GM18526 (cell line): Measurements from ENCODE around the gene GTSF1L.

Experiments
- POLR2A ChIP-seq: IDR thresholded peaks from 3 replicates; pipeline ENCODE4 v1.6.1; 2011; ENCODE audit not compliant: insufficient read length; ENCODE audit errors: extremely low read depth

GTSF1L gene

GRCh38 chr20:43751167-43752050 is 24.6 kb upstream of the GTSF1L start:
- TF ChIP-seq POLR2A = no peak

- TF ChIP-seq POLR2A = no peak
Measured at GRCh38 chr20:43750774-43751166, 24.0 kb upstream of the GTSF1L start.

DNA sequence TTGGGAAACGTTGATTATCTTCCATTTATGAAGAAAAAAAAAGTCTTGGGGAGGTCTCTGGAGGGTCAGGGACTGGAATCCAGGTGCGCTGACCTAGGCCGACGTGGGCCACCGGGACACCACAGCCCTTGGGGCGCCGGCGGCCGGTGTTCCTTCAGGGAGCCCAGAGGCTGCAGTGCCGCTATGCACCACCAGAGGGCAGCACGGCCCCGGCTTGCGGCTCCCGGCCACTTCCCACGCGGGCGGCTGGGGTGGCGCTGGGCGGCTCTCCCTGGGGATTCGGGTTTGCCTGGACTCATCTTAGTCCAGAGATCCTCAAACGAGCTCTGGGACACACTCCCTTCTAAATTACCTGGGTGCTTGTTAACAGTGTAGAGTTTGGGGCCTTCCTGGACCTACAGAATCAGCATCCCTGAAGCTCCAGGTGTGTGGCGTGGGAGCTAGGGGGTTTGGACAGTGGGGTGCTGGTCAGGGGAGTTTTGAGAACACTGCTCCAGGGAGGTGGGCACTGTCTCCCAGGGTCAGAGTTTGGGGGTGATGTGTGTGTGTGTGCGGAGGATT is 23.0 kb upstream of the GTSF1L start:
- no peak for TF ChIP-seq POLR2A

GRCh38 chr20:43748274-43748673 is 21.5 kb upstream of the GTSF1L start:
- TF ChIP-seq POLR2A = no peak

DNA sequence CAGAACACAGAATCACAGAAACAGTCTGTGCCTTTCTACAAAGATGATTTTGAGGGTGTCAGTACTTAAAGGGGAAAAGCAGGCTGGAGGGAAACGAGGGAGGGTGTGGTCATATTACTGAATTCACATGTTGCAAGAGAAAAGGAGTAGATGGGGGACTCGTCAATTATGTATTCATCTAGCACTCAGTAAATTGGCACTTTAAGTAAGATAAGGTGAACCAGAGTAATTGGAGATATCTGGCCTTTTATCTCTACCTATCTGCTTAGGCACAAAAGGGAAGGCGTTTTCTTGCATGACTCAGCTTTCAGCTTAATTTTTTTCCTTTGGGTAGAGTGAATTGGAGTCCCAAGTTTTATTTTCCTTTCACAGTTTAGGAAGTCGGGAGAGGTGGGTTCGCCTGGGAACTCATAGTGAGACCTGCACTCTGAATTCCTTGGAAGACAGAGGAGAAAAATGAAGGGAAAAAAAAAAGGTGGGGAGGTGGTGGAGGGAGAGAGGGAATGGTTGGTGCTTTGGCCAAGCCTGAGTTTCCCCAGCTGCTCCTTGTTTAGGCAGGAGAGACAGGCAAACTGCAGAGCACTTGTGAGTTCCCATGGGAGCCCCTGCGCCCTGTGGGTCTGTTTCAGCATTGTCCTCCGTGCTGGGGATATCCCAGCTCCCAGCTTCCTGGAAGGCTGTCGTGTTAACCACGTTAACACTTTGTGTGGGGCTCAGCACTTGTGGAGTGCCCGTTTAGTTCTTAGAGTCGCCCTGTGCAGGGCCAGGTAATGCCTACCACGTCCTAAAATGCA is 19.7 kb upstream of the GTSF1L start:
- no peak for TF ChIP-seq POLR2A

- TF ChIP-seq POLR2A = no peak
Measured at GRCh38 chr20:43744966-43745730, 18.3 kb upstream of the GTSF1L start.

DNA sequence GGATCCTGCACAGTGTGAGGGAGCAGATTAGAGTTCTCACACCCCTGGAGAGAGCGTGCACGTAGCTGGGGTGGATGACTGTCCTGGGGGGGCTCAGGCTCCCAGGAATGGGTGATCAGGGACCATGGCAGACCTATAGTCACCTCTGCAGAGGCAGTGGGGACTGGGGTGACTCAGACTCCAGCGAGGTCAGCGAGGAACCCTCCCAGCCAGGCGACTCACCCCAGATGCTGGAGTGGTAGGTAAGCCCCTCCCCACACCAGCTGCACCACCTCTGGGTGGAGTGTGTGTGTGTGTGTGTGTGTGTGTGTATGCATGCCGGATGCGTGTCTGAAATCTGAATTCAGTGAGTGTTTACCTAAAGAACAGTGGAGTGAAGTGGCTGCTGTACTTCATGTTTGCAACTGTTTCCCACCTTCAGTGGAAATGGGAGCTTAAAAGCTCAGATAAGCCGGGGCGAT is 17.4 kb upstream of the GTSF1L start:
- no peak for TF ChIP-seq POLR2A

GRCh38 chr20:43740642-43741041 is 13.8 kb upstream of the GTSF1L start:
- no peak for TF ChIP-seq POLR2A

DNA sequence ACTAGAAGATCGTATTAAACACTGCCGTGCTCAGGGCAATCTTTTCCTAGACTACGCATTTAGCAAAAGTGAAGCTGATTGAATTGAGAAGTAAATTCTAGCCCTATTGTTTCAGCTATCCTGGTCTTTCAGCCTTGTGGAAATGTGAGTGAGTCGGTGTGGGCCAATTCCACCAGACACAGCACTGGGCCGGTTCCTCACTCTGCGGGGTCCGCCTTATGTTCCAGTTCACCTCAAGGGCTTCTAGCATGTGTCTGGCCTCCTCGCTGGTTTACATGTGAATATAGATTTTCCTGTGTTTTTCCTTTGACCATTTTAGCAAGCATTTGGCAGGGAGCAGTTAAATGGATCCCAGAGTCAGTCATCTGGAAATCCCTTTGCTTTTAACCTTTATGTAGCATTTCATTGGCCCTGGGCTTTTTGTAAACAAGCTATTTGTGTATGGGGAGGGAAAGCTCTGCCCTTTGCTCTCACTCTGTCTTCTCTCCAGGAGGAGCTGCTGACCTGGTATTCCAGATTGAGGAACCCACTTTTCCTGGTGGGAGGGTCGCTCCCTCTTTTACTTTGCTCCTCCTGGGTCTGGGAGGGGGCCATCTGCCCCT is 12.4 kb upstream of the GTSF1L start:
- TF ChIP-seq POLR2A = no peak

- TF ChIP-seq POLR2A = no peak
Measured at GRCh38 chr20:43737925-43738324, 11.1 kb upstream of the GTSF1L start.

GRCh38 chr20:43736588-43737158 is 9.9 kb upstream of the GTSF1L start:
- no peak for TF ChIP-seq POLR2A

GRCh38 chr20:43731927-43732326 is 5.1 kb upstream of the GTSF1L start:
- no peak for TF ChIP-seq POLR2A

DNA sequence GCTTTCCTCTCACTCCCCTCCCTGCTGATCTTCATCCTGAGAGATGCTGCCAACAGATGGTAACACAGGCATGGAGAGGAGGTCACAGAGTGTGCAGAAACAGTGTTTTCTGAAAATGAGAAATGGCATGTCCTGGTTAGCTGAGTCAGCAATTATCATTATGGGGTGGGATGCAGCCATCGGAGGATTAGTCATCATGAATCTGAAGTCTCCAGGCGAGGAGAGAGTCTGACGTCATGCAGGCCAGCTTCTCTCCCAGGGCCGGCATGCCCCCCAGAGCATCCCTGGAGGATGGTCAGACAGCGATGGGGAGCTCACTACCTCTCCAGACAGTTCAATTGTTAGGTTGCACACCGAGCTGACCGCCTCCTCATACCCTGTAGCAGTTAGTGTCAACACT is 4.7 kb upstream of the GTSF1L start:
- no peak for TF ChIP-seq POLR2A

DNA sequence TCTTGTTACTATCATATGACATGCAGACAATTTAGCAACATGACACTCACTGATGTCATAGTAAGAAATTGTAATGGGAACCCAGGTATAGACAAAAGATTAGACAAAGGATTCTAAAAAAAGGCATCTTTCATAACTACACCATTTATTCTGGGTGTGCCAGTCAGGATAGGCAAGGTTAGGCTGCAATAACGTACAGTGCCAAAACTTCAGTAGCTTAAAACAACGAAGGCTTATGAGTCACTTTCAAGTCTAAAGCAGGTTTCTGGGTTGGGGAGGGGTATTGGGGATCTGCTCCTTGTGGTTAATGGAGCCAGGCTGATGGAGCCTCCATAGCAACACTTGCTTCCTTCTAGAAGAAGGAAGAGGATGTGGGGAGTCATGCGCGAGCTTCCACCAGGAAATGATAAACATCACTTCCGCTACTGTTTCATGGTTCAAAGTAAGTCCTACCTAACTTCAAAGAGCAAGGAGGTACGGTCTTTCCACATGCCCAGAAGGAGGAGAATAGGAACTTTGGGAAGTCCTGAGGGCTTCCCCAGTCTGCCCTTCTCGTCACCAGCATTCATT is 2.0 kb upstream of the GTSF1L start:
- no peak for TF ChIP-seq POLR2A

DNA sequence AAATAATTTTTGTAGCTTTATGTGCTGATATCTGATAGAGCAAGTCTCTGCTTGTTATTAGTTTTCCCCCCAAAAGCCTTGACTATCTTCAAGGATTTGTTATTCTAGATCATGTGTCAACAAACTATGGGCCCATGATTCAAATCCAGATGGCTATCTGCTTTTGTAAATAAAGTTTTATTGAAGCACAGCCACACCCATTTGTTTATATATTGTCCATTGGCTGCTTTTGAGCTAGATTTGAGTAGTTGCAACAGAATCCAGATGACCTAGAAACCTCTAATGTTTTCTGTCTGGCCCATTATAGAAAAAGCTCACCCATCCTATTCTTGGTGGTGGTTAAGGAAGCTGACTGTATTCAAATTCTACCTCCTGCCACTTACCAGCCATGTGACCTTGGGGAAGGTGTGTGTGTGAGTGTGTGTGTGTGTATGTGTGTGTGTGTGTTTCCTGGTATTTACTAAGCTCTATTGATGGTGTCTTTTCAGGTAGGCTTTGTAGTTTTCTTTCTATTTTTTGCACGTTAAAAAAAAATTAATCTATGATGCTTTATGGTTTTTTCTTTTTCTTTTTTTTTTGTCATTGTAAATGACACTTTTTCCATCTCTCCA is 1.3 kb upstream of the GTSF1L start:
- no peak for TF ChIP-seq POLR2A
